Urothelium cell line (cell line): Measurements from ENCODE around the gene PSG5.
"Not testable (repeated sequence)": the region's sequence is repeated elsewhere in the genome, so short reads cannot be mapped to it uniquely, and the experiment has no call there.

Experiments used
- DNase-seq: peaks from one replicate; pipeline ENCODE4 v3.0.0; 2011; ENCODE audit warnings: low spot score, mixed read lengths
- FAIRE-seq: peaks from 2 replicates; lab custom pipeline; 2011; peaks lifted over from hg19 to GRCh38; lab: Jason Lieb, UNC

PSG5 gene

GRCh38 chr19:43192381-43193155, 6.2 kb upstream of the PSG5 start:
- not testable (repeated sequence) for FAIRE-seq, DNase-seq

- not testable (repeated sequence) for FAIRE-seq
Observed at GRCh38 chr19:43188092-43188491, 1.8 kb upstream of the PSG5 start.

GRCh38 chr19:43181869-43182771, 4.2 kb downstream of the PSG5 start:
- not testable (repeated sequence) for FAIRE-seq
- peak; percentile 38 for DNase-seq

More at GRCh38 chr19:43188092-43188491, 1.8 kb upstream of the PSG5 start:
- DNase-seq = not testable (repeated sequence)

GRCh38 chr19:43179569-43180147, 6.7 kb downstream of the PSG5 start:
- DNase-seq, FAIRE-seq: not testable (repeated sequence)

GRCh38 chr19:43178577-43178976, 7.8 kb downstream of the PSG5 start:
- not testable (repeated sequence) for DNase-seq, FAIRE-seq

- FAIRE-seq, DNase-seq: not testable (repeated sequence)
Observed at GRCh38 chr19:43165906-43166305, 20.4 kb downstream of the PSG5 start.

GRCh38 chr19:43163135-43163534, 23.2 kb downstream of the PSG5 start:
- FAIRE-seq, DNase-seq: not testable (repeated sequence)

GRCh38 chr19:43162261-43162660, 24.1 kb downstream of the PSG5 start:
- DNase-seq, FAIRE-seq: not testable (repeated sequence)

- DNase-seq (no peak), FAIRE-seq (no peak)
Observed at GRCh38 chr19:43152214-43152613, 34.1 kb downstream of the PSG5 start.

GRCh38 chr19:43149788-43150187, 36.5 kb downstream of the PSG5 start:
- not testable (repeated sequence) for DNase-seq, FAIRE-seq

- no peak for FAIRE-seq
- peak; percentile 15 for DNase-seq
Observed at GRCh38 chr19:43148233-43148632, 38.1 kb downstream of the PSG5 start.

- not testable (repeated sequence) for DNase-seq, FAIRE-seq
Observed at GRCh38 chr19:43141763-43142162, 44.6 kb downstream of the PSG5 start.

GRCh38 chr19:43132696-43133095, 53.6 kb downstream of the PSG5 start:
- FAIRE-seq = no peak

GRCh38 chr19:43131281-43131842, 55.0 kb downstream of the PSG5 start:
- not testable (repeated sequence) for FAIRE-seq

More at GRCh38 chr19:43132696-43133095, 53.6 kb downstream of the PSG5 start:
- DNase-seq = no peak

GRCh38 chr19:43129197-43129596, 57.1 kb downstream of the PSG5 start:
- not testable (repeated sequence) for FAIRE-seq, DNase-seq

More at GRCh38 chr19:43131281-43131842, 55.0 kb downstream of the PSG5 start:
- DNase-seq = not testable (repeated sequence)

GRCh38 chr19:43127336-43127735, 59.0 kb downstream of the PSG5 start:
- not testable (repeated sequence) for DNase-seq
- peak; percentile 44 for FAIRE-seq

GRCh38 chr19:43126720-43127119, 59.6 kb downstream of the PSG5 start:
- FAIRE-seq (no peak), DNase-seq (no peak)

GRCh38 chr19:43124360-43124759, 62.0 kb downstream of the PSG5 start:
- DNase-seq (no peak), FAIRE-seq (no peak)

GRCh38 chr19:43120433-43121026, 65.8 kb downstream of the PSG5 start:
- DNase-seq = peak; percentile 36
- not testable (repeated sequence) for FAIRE-seq

- DNase-seq, FAIRE-seq: not testable (repeated sequence)
Observed at GRCh38 chr19:43119526-43119925, 66.8 kb downstream of the PSG5 start.
